Motor neuron (in vitro differentiated cells): ENCODE results near the gene TCAF1. TPM values are rescaled to one million over a fixed set of nuclear protein-coding genes. Genes with fewer than 3 reads are reported as not detected.

Source experiments
- ATAC-seq, 8 experiments: fragments of 200-7000 bp; cut with Tn5 transposase; replicated peaks in 6 of 8; 2 replicates each; pipeline ENCODE4 v1.8.0; 2021; ENCODE audit warnings: mild to moderate bottlenecking in 8 of 8, moderate library complexity in 8 of 8
- H3K27ac ChIP-seq, 2 donors: fragments of 250-450 bp; sonication (Bioruptor Pico); 2 replicates each; pipeline ENCODE4 v1.9.0; 2021; ENCODE audit warnings: antibody characterized with exemption in 2 of 2, mild to moderate bottlenecking in 2 of 2, moderate library complexity in 1 of 2
- H3K4me1 ChIP-seq, 2 donors: fragments of 250-450 bp; sonication (Bioruptor Pico); replicated peaks in 1 of 2; 2 replicates each; pipeline ENCODE4 v1.6.1; 2021; ENCODE audit warnings: antibody characterized with exemption in 2 of 2, mild to moderate bottlenecking in 2 of 2, moderate library complexity in 1 of 2
- H3K4me3 ChIP-seq, 5 donors: fragments of 250-450 bp; sonication (Bioruptor Pico); 2 replicates each; pipeline ENCODE4 v1.9.0; 2021; ENCODE audit warnings: antibody characterized with exemption in 5 of 5, mild to moderate bottlenecking in 5 of 5, moderate library complexity in 4 of 5
- WGBS, 10 experiments: fragments of 450-650 bp; shearing (Covaris generic); methylation state at CpG; one replicate each; pipeline ENCODE4 v1.0.0; 2022; 5-methylcytosine and 5-hydroxymethylcytosine counted together
- in situ Hi-C, 9 experiments: fragments of 400-800 bp; cut with MboI; loops; one replicate each; pipeline ENCODE4 v1.15.0; 2021; ENCODE audit warnings: low sequenced_read_pairs in 9 of 9, low pct_unique_long_range_greater_than_20kb in 2 of 9; ENCODE audit not compliant: unreplicated experiment in 9 of 9
- total RNA-seq, 8 experiments: library from RNA; unstranded; fragments of 300-600 nt; gene quantifications; 2 replicates each; pipeline versions ENCODE4 v1.2.3 to v1.2.4, GENCODE V29; 2022

TCAF1 gene
- total RNA-seq, 8 experiments from 2014 or later: 18.3 to 123 (median 83.9) TPM

GRCh38 chr7:143898810-143899209 lies 3.2 kb downstream of the TCAF1 start:
- Histone ChIP-seq H3K27ac (no peak overlapping the region), H3K4me3 (no peak overlapping the region), H3K4me1 (peaks cover 9 to 15% of the 10 kb centered on the region in 2 donors)
- in situ Hi-C loops: no loop called here
- no peak for ATAC-seq
- 86 to 100% (median 100%) methylated on average over 1 of the region's 1 CpG; no CpG with 5 or more reads in 4 of the 10 experiments for WGBS, 10 experiments

DNA sequence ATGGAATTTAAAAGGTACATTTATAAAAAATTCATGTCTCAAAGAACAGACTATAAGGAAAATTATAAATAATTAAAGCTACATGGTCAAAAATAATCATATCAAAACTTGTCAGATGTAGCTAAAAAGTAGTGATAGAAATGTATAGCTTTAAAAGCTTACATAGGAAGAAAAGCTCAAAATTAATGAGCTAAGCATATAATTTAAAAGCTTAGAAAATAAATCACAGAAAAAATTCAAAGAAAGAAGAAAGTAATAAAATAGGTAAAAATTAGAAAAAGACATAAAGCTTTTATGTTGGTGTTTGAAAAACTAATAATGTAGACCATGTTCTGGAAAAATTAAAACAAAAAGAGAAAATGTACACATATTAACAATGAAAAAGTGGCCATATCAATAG lies 5.3 kb downstream of the TCAF1 start:
- H3K4me3 ChIP-seq: no peak overlapping the region
- H3K27ac ChIP-seq: no peak overlapping the region
- in situ Hi-C loops: no loop called here
- H3K4me1 ChIP-seq: peaks cover 9 to 15% of the 10 kb centered on the region in 2 donors
- no peak for ATAC-seq

DNA sequence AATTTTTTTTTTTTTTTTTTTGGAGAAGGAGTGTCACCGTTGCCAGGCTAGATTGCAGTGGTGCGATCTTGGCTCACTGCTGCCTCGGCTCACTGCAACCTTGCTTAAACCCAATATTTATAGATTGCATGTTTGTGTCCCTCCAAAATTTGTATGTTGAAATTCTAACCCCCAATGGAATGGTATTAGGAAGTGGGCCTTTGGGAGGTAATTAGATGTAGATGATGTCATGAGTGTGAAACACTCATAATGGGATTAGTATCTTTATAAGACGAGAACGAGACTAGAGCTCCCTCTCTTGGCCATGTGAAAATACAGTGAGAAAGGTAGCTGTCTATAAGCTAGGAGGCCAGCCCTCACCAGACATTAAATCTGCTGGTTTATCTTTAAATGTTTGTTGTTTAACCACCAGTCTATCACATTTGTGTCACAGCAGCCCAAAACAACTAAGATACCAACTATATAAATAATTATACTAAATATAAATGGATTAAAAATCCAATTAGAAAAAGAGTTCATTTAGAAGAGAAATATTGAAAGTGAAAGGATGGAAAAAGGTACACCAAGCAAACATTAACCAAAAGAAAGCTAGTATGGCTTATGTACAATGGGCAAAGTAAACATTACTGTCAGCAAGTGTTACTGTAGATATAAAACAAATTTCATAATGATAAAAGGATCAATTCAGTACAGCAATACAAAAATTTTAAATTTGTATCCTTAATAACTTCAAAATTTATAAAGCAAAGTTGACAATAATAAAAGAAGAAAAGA lies 9.3 kb downstream of the TCAF1 start:
- ATAC-seq: peak in 3 of 8 experiments; percentile 62 to 97 (median 94)
- WGBS, 10 experiments: 45 to 100% (median 84%) methylated on average over 1 to 5 of the region's 5 CpGs; no CpG with 5 or more reads in 1 of the 10 experiments
- Histone ChIP-seq H3K4me3 (no peak overlapping the region), H3K27ac (no peak overlapping the region), H3K4me1 (no peaks in the 10 kb centered on the region)
- in situ Hi-C loops: no loop called here

- Histone ChIP-seq H3K4me3 (no peak overlapping the region), H3K27ac (no peak overlapping the region), H3K4me1 (no peaks in the 10 kb centered on the region)
- no peak for ATAC-seq
- WGBS, 10 experiments: 68 to 100% (median 91%) methylated on average over 1 to 2 of the region's 2 CpGs
- in situ Hi-C loops: no loop called here
These were observed 10.5 kb downstream of the TCAF1 start for GRCh38 chr7:143891457-143891856.

GRCh38 chr7:143890558-143890957 lies 11.4 kb downstream of the TCAF1 start:
- no peak overlapping the region for H3K27ac ChIP-seq
- WGBS, 10 experiments: 83 to 100% (median 93%) methylated on average over 1 to 2 of the region's 2 CpGs; no CpG with 5 or more reads in 1 of the 10 experiments
- H3K4me1 ChIP-seq: no peaks in the 10 kb centered on the region
- no peak overlapping the region for H3K4me3 ChIP-seq
- in situ Hi-C loops: no loop called here
- ATAC-seq: no peak

DNA sequence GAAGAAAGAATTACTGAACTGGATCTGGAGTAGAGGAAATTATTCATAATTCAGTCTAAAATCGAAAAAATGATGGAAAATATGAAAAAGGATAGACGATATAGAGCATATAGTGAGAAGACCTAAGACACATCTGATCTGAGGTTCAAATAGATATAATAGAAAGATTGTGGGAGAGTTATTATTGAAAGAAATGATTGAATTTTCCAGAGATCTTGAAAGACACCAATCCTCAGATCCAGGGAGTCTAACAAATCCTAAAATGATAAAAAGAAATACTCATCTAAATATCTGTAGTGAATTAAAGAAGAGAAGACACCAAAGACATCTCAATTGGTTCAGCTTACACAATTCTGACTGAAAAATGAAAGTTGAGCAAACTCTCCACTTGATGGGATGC lies 12.9 kb downstream of the TCAF1 start:
- H3K4me1 ChIP-seq: peaks cover 0 to 2% of the 10 kb centered on the region in 2 donors
- 86 to 100% (median 93%) methylated on average over 2 of the region's 2 CpGs for WGBS, 10 experiments
- H3K27ac ChIP-seq: no peak overlapping the region
- in situ Hi-C loops: no loop called here
- no peak for ATAC-seq
- H3K4me3 ChIP-seq: no peak overlapping the region

GRCh38 chr7:143886826-143887477 lies 15.0 kb downstream of the TCAF1 start:
- H3K27ac ChIP-seq: no peak overlapping the region
- in situ Hi-C loops: no loop called here
- H3K4me3 ChIP-seq: no peak overlapping the region
- WGBS, 10 experiments: 75 to 100% (median 96%) methylated on average over 3 to 6 of the region's 6 CpGs
- no peak for ATAC-seq
- H3K4me1 ChIP-seq: peaks cover 0 to 10% of the 10 kb centered on the region in 2 donors

GRCh38 chr7:143885951-143886350 lies 16.0 kb downstream of the TCAF1 start:
- H3K27ac ChIP-seq: no peak overlapping the region
- H3K4me3 ChIP-seq: no peak overlapping the region
- ATAC-seq: no peak
- WGBS, 10 experiments: 62 to 100% (median 91%) methylated on average over 1 to 3 of the region's 3 CpGs; no CpG with 5 or more reads in 1 of the 10 experiments
- in situ Hi-C loops: no loop called here
- H3K4me1 ChIP-seq: peaks cover 0 to 18% of the 10 kb centered on the region in 2 donors

- in situ Hi-C loops: no loop called here
- Histone ChIP-seq H3K27ac (peak overlapping the region; percentile 17 to 77), H3K4me3 (peak overlapping the region; percentile 52 to 86 (median 59)), H3K4me1 (peaks cover 0 to 21% of the 10 kb centered on the region in 2 donors)
- peak; percentile 57 to 78 (median 66) for ATAC-seq
- WGBS, 10 experiments: 0 to 72% (median 9%) methylated on average over 1 to 9 of the region's 38 CpGs; no CpG with 5 or more reads in 4 of the 10 experiments
These were observed 16.9 kb downstream of the TCAF1 start for GRCh38 chr7:143884969-143885559.

DNA sequence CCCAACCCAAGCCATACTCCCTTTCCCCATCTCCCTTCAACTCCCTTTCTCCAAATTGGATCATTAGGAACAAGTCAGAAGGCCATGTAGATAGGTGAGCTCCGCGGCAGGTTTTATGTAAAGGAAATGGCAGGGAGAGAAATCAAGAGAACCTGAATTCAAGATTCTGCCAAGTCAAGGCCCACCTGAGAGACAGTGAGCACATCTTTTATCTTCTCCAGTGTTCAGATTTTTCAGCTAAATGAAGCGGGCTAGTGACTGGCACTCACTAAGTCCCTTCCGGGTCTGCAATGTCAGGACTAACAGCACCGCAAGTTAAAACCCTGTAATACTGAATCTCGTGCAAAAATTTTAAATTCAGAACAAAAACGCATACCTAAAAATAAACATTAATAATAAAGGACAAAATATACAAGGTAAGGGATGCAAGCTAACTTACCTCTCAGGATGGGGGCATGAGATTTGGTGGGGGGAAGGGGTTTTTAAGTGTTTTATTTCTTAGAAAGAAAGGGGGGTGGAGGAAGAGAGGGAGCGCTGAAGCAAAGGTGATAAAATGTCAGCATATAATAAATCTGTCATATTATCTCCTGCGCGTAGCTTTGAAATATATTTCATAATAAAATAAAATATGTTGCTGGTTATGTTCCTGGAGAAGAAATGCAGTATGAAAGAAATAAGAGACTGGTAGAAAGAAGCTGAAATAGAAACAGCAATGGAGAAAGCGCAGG lies 17.6 kb downstream of the TCAF1 start:
- Histone ChIP-seq H3K4me1 (peaks cover 0 to 21% of the 10 kb centered on the region in 2 donors), H3K4me3 (peak overlapping the region; percentile 52 to 86 (median 59)), H3K27ac (peak overlapping the region; percentile 17 to 77)
- no peak for ATAC-seq
- in situ Hi-C loops: no loop called here
- 48 to 96% (median 65%) methylated on average over 3 to 11 of the region's 11 CpGs; no CpG with 5 or more reads in 1 of the 10 experiments for WGBS, 10 experiments

DNA sequence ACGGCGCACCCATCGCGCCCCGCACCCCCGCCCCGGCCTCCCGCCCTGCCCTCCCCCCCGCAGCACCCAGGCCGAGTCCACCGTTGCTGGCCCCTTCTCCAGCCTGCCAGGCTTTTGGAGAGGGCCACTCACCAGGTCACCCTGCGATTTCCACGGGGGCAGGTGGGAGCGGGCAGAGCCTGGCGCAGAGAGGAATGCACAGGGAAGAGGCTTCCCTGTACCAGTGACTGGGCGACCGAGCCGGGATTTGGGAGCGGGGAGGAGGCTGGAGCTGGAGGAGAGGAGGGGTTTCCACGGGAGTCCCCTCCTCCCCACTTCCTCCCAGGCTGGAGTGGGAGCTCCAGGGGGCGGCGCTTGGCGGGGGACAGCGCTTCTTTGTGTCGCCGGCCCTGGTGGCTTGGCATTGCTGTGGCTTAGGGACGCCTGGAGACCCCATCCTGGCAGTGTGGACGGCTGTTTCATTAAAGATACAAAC lies 19.3 kb downstream of the TCAF1 start:
- peak overlapping the region; percentile 84 to 86 for H3K27ac ChIP-seq
- in situ Hi-C loops: no loop called here
- 0 to 5% (median 2%) methylated on average over 2 to 8 of the region's 28 CpGs; no CpG with 5 or more reads in 6 of the 10 experiments for WGBS, 10 experiments

GRCh38 chr7:143882020-143882603 lies 19.9 kb downstream of the TCAF1 start:
- ATAC-seq: peak; percentile 24 to 79 (median 76)
- Histone ChIP-seq H3K4me3 (peak overlapping the region; percentile 44 to 76 (median 50)), H3K27ac (peak overlapping the region; percentile 84 to 86), H3K4me1 (peaks cover 0 to 24% of the 10 kb centered on the region in 2 donors)
- in situ Hi-C loops: no loop called here
- WGBS, 10 experiments: 0 to 20% (median 0%) methylated on average over 1 of the region's 21 CpGs; no CpG with 5 or more reads in 7 of the 10 experiments

More for the DNA sequence above, 19.3 kb downstream of the TCAF1 start:
- peaks cover 0 to 24% of the 10 kb centered on the region in 2 donors for H3K4me1 ChIP-seq
- peak; percentile 49 to 87 (median 72) for ATAC-seq
- peak overlapping the region; percentile 44 to 76 (median 50) for H3K4me3 ChIP-seq
